ENCODE measurements around the gene FAM110A. TPM values are rescaled to one million over a fixed set of nuclear protein-coding genes. Genes with fewer than 3 reads are reported as not detected.

The FAM110A gene
- total RNA-seq, 2 donors from 2014 or later, result 5.7 to 5.8 TPM

DNA sequence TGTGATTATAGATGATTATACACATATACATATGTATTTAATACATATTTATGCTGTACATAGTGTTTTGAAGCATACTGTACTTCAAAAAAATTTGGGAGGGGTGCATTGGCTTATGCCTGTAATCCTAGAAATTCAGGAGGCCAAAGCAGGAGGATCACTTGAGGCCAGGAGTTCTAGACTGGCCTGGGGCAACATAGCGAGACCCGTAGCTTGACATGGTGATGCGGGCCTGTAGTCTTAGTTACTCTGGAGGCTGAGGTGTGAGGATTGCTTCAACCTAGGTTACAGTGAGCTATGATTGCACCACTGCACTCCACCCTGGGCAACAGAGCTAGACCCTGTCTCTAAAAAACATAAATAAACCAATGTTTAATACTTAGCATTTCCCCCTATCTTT is 1.6 kb upstream of the FAM110A start:
- H3K27me3 ChIP-seq, result no peaks in the 10 kb centered on the region
- DNase-seq (ENCODE audit: low spot score), result no peak
- TF ChIP-seq, protein P1, sequence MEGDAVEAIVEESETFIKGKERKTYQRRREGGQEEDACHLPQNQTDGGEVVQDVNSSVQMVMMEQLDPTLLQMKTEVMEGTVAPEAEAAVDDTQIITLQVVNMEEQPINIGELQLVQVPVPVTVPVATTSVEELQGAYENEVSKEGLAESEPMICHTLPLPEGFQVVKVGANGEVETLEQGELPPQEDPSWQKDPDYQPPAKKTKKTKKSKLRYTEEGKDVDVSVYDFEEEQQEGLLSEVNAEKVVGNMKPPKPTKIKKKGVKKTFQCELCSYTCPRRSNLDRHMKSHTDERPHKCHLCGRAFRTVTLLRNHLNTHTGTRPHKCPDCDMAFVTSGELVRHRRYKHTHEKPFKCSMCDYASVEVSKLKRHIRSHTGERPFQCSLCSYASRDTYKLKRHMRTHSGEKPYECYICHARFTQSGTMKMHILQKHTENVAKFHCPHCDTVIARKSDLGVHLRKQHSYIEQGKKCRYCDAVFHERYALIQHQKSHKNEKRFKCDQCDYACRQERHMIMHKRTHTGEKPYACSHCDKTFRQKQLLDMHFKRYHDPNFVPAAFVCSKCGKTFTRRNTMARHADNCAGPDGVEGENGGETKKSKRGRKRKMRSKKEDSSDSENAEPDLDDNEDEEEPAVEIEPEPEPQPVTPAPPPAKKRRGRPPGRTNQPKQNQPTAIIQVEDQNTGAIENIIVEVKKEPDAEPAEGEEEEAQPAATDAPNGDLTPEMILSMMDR (IDR thresholded peaks at IDR 0.05), result no peak
- H3K9me3 ChIP-seq, result no peaks in the 10 kb centered on the region
- H3K4me3 ChIP-seq, result no peak overlapping the region
- H3K27ac ChIP-seq, result no peak overlapping the region
- H3K36me3 ChIP-seq, result no peaks in the 10 kb centered on the region
- H3K4me1 ChIP-seq, result peaks cover 0 to 30% of the 10 kb centered on the region in 2 donors

DNA sequence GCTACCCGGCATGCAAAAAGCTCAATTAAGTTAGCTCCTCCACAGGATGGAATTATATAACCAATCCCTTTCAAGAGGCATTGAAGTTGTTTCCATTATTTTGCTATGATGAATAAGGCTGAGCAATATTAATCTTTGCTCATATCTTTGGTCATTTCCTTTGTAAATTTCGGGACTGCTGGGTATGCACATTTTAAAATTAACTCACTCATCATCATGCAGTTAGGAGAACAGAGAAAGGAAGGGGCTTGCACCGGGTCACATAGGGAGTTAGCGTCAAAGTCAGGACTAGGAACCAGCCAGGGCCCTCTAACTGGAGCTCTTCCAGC is 430 bp upstream of the FAM110A start:
- H3K4me1 ChIP-seq, result peaks cover 0 to 30% of the 10 kb centered on the region in 2 donors
- H3K27me3 ChIP-seq, result no peaks in the 10 kb centered on the region
- no peak for DNase-seq (ENCODE audit: low spot score)
- H3K27ac ChIP-seq, result peak overlapping the region; percentile 24 to 84
- peak overlapping the region; percentile 71 to 83 for H3K4me3 ChIP-seq
- TF ChIP-seq, protein P1 (IDR thresholded peaks at IDR 0.05), result no peak
- peaks cover 0 to 4% of the 10 kb centered on the region in 2 donors for H3K9me3 ChIP-seq
- H3K36me3 ChIP-seq, result no peaks in the 10 kb centered on the region

DNA sequence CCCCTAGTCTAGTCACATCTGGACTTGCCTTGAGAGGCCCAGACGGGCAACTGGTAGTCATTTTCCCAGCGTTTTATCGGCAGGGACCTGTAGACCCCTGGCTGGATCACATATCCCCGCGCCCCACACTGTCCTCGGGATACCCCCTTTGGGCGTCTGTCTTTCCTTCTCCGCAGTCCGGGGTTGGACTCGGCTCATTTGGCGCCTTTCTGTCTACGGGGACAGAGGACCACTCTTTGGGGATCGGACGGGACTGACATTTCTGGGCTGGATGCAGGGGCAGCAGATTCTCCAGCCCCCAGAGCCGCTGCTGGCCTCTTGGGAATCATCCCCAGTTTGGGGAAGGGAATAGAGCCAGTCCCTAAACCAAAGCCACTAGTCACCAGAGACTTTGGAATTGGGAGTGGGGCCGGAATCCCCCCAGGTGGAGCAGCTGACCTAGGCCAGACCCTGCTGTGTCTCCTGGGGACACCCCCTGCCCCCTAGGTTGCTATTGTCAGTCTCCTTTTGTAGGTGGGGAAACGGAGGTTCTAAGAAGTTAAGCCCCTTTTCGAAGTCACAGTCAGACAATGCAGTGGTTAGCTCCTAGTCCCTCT is 734 bp downstream of the FAM110A start:
- Histone ChIP-seq H3K4me3 (peak overlapping the region; percentile 71 to 83), H3K4me1 (peaks cover 0 to 30% of the 10 kb centered on the region in 2 donors), H3K27me3 (no peaks in the 10 kb centered on the region), H3K27ac (peak overlapping the region; percentile 75 to 84), H3K9me3 (peaks cover 0 to 6% of the 10 kb centered on the region in 2 donors), H3K36me3 (no peaks in the 10 kb centered on the region)
- TF ChIP-seq, protein P1 (IDR thresholded peaks at IDR 0.05), result no peak
- DNase-seq (ENCODE audit: low spot score), result no peak

DNA sequence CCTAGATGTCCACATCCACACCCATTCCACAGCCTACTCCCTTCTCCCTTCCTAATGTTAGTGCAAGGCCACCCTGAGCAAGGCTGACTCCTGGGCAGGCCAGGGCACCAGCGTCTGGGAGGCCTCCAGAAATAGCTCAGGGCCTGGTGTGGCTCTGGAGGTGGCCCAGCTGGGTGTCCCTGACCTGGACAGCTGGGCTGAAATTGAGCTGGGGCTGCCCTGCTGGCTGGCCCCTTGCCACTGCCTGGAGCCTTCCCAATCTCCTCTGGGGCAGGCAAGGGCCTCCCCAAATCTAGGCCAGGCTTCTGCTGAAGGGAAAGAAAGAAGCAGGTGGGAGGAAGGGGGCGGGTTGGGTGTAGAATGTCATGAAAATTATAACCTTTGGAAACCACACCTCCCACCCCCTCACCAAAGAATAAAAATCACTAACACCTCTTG is 2.1 kb downstream of the FAM110A start:
- TF ChIP-seq, protein P1 (IDR thresholded peaks at IDR 0.05), result no peak
- no peak for DNase-seq (ENCODE audit: low spot score)
- Histone ChIP-seq H3K4me1 (peaks cover 0 to 30% of the 10 kb centered on the region in 2 donors), H3K27me3 (no peaks in the 10 kb centered on the region), H3K36me3 (no peaks in the 10 kb centered on the region), H3K27ac (peak overlapping the region in 1 of 2 donors; percentile 15), H3K9me3 (peaks cover 0 to 6% of the 10 kb centered on the region in 2 donors), H3K4me3 (no peak overlapping the region)

DNA sequence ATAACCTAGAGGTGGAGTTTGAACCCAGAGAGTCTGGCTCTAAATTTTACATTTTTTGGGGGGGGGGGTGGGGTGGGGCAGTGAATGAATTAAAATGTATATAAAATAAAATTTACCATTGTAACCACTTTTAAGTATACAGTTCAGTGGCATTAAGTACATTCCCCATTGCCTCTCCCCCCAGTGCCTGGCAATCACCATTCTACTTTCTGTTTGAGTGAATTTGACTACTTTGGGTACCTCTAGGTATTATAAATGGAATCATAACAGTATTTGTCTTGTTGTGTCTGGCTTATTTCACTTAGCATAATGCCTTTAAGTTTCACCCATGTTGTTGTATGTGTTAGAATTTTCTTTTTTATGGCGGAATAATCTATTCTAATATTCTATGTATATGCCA is 2.7 kb downstream of the FAM110A start:
- TF ChIP-seq, protein P1 (IDR thresholded peaks at IDR 0.05), result no peak

DNA sequence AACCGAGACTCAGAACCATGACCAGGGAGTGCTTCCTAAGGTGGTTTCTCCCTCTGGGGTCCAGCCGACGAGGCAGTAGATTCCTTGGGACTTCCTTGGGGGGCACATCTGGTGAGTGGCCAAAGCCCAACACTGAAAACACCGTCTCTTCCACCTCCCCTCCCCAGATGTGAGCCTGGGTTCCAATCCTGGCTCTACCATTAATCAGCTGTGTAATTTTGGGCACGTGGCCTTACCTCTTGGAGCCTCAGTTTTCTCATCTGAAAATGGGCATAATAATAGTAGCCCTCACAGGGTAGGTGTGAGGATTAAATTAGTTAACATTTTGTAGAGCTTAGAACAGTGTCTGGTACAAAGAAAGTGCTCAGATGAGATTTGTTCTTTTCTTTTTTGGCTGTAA is 5.5 kb downstream of the FAM110A start:
- Histone ChIP-seq H3K4me3 (no peak overlapping the region), H3K36me3 (no peaks in the 10 kb centered on the region), H3K9me3 (peaks cover 0 to 6% of the 10 kb centered on the region in 2 donors), H3K4me1 (peaks cover 0 to 41% of the 10 kb centered on the region in 2 donors), H3K27me3 (no peaks in the 10 kb centered on the region), H3K27ac (no peak overlapping the region)
- TF ChIP-seq, protein P1 (IDR thresholded peaks at IDR 0.05), result no peak
- DNase-seq (ENCODE audit: low spot score), result no peak

More for the DNA sequence above, 2.7 kb downstream of the FAM110A start:
- Histone ChIP-seq H3K27me3 (no peaks in the 10 kb centered on the region), H3K4me3 (no peak overlapping the region), H3K27ac (peak overlapping the region in 1 of 2 donors; percentile 15), H3K4me1 (peaks cover 0 to 35% of the 10 kb centered on the region in 2 donors), H3K36me3 (no peaks in the 10 kb centered on the region), H3K9me3 (peaks cover 0 to 6% of the 10 kb centered on the region in 2 donors)
- no peak for DNase-seq (ENCODE audit: low spot score)
